IMR-90 (cell line): ENCODE measurements around the gene ZNF33B. TPM values are rescaled to one million over a fixed set of nuclear protein-coding genes. Genes with fewer than 3 reads are reported as not detected.

Experiments used
- ATAC-seq: fragments of 200-7000 bp; cut with Tn5 transposase; 2 replicates; pipeline ENCODE4 v1.9.1; 2020; ENCODE audit warnings: low read depth, mild to moderate bottlenecking, moderate library complexity
- BruUV-seq: library from RNA; stranded (reverse); fragments of 400-500 nt; replicated peaks from 2 replicates; lab custom pipeline; 2021; lab: Mats Ljungman, UMichigan
- CTCF ChIA-PET: fragments of 300-600 bp; formaldehyde crosslinking; extraction: SDS; loops from one replicate; lab custom pipeline; 2021; ENCODE audit warnings: antibody characterized with exemption; lab: Yijun Ruan, JAX
- POLR2A ChIA-PET: fragments of 300-600 bp; sonication (Branson Sonifier 250); formaldehyde crosslinking; loops from one replicate; lab custom pipeline; 2022; ENCODE audit warnings: antibody characterized with exemption; ENCODE audit not compliant: unreplicated experiment; lab: Charles Lee
- DNase-seq: peaks from one replicate; pipeline ENCODE4 v3.0.0; 2013
- H2AFZ ChIP-seq: replicated peaks from 2 replicates; pipeline ENCODE3; 2013; ENCODE audit warnings: low read length, mild to moderate bottlenecking; ENCODE audit not compliant: poor library complexity
- H2AK5ac ChIP-seq: 2 replicates; pipeline ENCODE4 v1.6.1; 2013; ENCODE audit warnings: low read depth, low read length, inconsistent platforms
- H2AK9ac ChIP-seq: replicated peaks from 2 replicates; pipeline ENCODE3; 2013; ENCODE audit warnings: mild to moderate bottlenecking, low read depth, low read length, moderate library complexity; ENCODE audit not compliant: poor library complexity
- H2BK120ac ChIP-seq: 2 replicates; pipeline ENCODE4 v1.6.1; 2013; ENCODE audit warnings: low read depth, low read length, inconsistent platforms
- H2BK15ac ChIP-seq: 3 replicates; pipeline ENCODE4 v1.6.1; 2013; ENCODE audit warnings: low read depth, low read length, inconsistent platforms
- H2BK20ac ChIP-seq: 2 replicates; pipeline ENCODE4 v1.6.1; 2013; ENCODE audit warnings: low read depth, mild to moderate bottlenecking, inconsistent platforms, low read length, moderate library complexity
- H2BK5ac ChIP-seq: 2 replicates; pipeline ENCODE4 v1.6.1; 2013; ENCODE audit warnings: mild to moderate bottlenecking, low read depth, low read length, inconsistent platforms; ENCODE audit not compliant: poor library complexity, severe bottlenecking
- H3K14ac ChIP-seq: replicated peaks from 2 replicates; pipeline ENCODE4 v1.6.1; 2013; ENCODE audit warnings: low read depth, low read length, inconsistent platforms
- H3K18ac ChIP-seq: 2 replicates; pipeline ENCODE4 v1.6.1; 2013; ENCODE audit warnings: low read depth, low read length, control low read depth
- H3K23ac ChIP-seq: 2 replicates; pipeline ENCODE4 v1.6.1; 2013; ENCODE audit warnings: low read depth, low read length, inconsistent platforms
- H3K27ac ChIP-seq: 2 replicates; pipeline ENCODE4 v1.5.1; 2013; ENCODE audit warnings: mild to moderate bottlenecking, control low read depth, low read length; ENCODE audit not compliant: insufficient read depth
- H3K27me3 ChIP-seq: 2 replicates; pipeline ENCODE4 v1.6.1; 2013; ENCODE audit warnings: low read length; ENCODE audit not compliant: control insufficient read depth, insufficient read depth
- H3K36me3 ChIP-seq: 2 replicates; pipeline ENCODE4 v1.6.1; 2013; ENCODE audit warnings: low read length, mixed read lengths; ENCODE audit not compliant: control insufficient read depth, insufficient read depth
- H3K4ac ChIP-seq: 2 replicates; pipeline ENCODE4 v1.6.1; 2013; ENCODE audit warnings: low read depth, low read length, inconsistent platforms
- H3K4me1 ChIP-seq: 2 replicates; pipeline ENCODE4 v1.6.1; 2013; ENCODE audit warnings: low read length, mixed read lengths; ENCODE audit not compliant: control insufficient read depth, insufficient read depth
- H3K4me2 ChIP-seq: 2 replicates; pipeline ENCODE4 v1.6.1; 2013; ENCODE audit warnings: low read depth, mild to moderate bottlenecking, control low read depth, low read length, moderate library complexity
- H3K4me3 ChIP-seq: 2 replicates; pipeline ENCODE4 v1.5.1; 2013; ENCODE audit warnings: low read depth, mild to moderate bottlenecking, control low read depth, low read length, moderate library complexity; ENCODE audit not compliant: insufficient read depth
- H3K56ac ChIP-seq: 2 replicates; pipeline ENCODE4 v1.6.1; 2013; ENCODE audit warnings: low read length, inconsistent platforms; ENCODE audit not compliant: insufficient read depth; ENCODE audit errors: extremely low read depth
- H3K79me1 ChIP-seq, 2 experiments: 2 replicates each; pipeline ENCODE4 v1.6.1; 2013; ENCODE audit warnings: low read length in 2 of 2, inconsistent platforms in 1 of 2, low read depth in 1 of 2
- H3K9ac ChIP-seq: 2 replicates; pipeline ENCODE4 v1.6.1; 2013; ENCODE audit warnings: low read depth, low read length, control low read depth
- H3K9me1 ChIP-seq: 2 replicates; pipeline ENCODE4 v1.6.1; 2013; ENCODE audit warnings: low read length, inconsistent platforms; ENCODE audit not compliant: insufficient read depth
- H3K9me3 ChIP-seq: 2 replicates; pipeline ENCODE4 v1.6.1; 2013; ENCODE audit warnings: low read length; ENCODE audit not compliant: control insufficient read depth, insufficient read depth
- H4K20me1 ChIP-seq: 2 replicates; pipeline ENCODE4 v1.6.1; 2013; ENCODE audit warnings: low read length, inconsistent platforms; ENCODE audit not compliant: insufficient read depth
- H4K5ac ChIP-seq: 2 replicates; pipeline ENCODE4 v1.6.1; 2013; ENCODE audit warnings: mild to moderate bottlenecking, low read depth, low read length, control low read depth
- H4K8ac ChIP-seq, 2 experiments: 2 replicates each; pipeline ENCODE4 v1.6.1; 2013; ENCODE audit warnings: low read depth in 2 of 2, low read length in 2 of 2, control low read depth in 1 of 2, inconsistent platforms in 1 of 2
- H4K91ac ChIP-seq: 2 replicates; pipeline ENCODE4 v1.6.1; 2013; ENCODE audit warnings: low read depth, low read length, inconsistent platforms; ENCODE audit not compliant: insufficient read depth
- BHLHE40 ChIP-seq: fragments of 150-350 bp; IDR thresholded peaks from 2 replicates; pipeline ENCODE4 v1.6.1; 2016; ENCODE audit warnings: mild to moderate bottlenecking, low read depth, low read length
- CEBPB ChIP-seq: IDR thresholded peaks from 2 replicates; pipeline ENCODE4 v1.6.1; 2012; ENCODE audit warnings: low read depth, low read length, improper control_type of control experiment
- CTCF ChIP-seq: conservative IDR thresholded peaks from 2 replicates; pipeline ENCODE4 v1.5.1; 2012; ENCODE audit warnings: mild to moderate bottlenecking, low read depth, low read length, improper control_type of control experiment
- ELK1 ChIP-seq: fragments of 150-350 bp; IDR thresholded peaks from 2 replicates; pipeline ENCODE4 v1.6.1; 2016; ENCODE audit warnings: low read depth, mild to moderate bottlenecking, low read length, moderate library complexity, borderline replicate concordance
- POLR2A ChIP-seq: IDR thresholded peaks from 2 replicates; pipeline ENCODE4 v1.6.1; 2012; ENCODE audit warnings: mild to moderate bottlenecking, low read depth, low read length
- WGBS, 2 experiments: methylation state at CpG; one replicate each; pipeline versions ENCODE4 v1.1.5 to v1.1.7; 2013; ENCODE audit warnings: missing lambda C conversion rate in 2 of 2; ENCODE audit not compliant: insufficient read length in 1 of 2; ENCODE audit errors: extremely low coverage in 2 of 2; 5-methylcytosine and 5-hydroxymethylcytosine counted together
- dilution Hi-C: fragments of 300-500 bp; cut with HindIII; formaldehyde crosslinking; loops from one replicate; pipeline ENCODE4 v1.14.3; 2018; ENCODE audit warnings: low sequenced_read_pairs; ENCODE audit not compliant: unreplicated experiment
- in situ Hi-C: fragments of 300-500 bp; cut with MboI; formaldehyde crosslinking; loops from 3 replicates; pipeline ENCODE4 v1.14.3; 2019; ENCODE audit warnings: low sequenced_read_pairs, inconsistent platforms, mixed read lengths
- intact Hi-C: fragments of 100-400 bp; cut with micrococcal nuclease; formaldehyde crosslinking; loops from 2 replicates; pipeline ENCODE4 v1.10.0; 2022
- polyA plus RNA-seq, 3 experiments: library from polyadenylated mRNA; depleted of rRNA; stranded (reverse); fragments of >200 nt; gene quantifications; 2 replicates each; pipeline ENCODE4 v1.2.3, GENCODE V29; 2012; ENCODE audit warnings: low replicate concordance in 1 of 3
- total RNA-seq: library from RNA; depleted of rRNA; stranded (reverse); fragments of >200 nt; gene quantifications from 2 replicates; pipeline ENCODE4 v1.2.3, GENCODE V29; 2012
- TF ChIP-seq, protein P1 (sequence below): fragments of 150-350 bp; IDR thresholded peaks from 2 replicates; pipeline ENCODE4 v1.6.1; 2017; ENCODE audit warnings: mild to moderate bottlenecking, antibody characterized with exemption, low read length, low read depth

ZNF33B gene
- total and polyA plus RNA-seq, 2 of the 4 experiments (the other 2 are of a cell fraction), result 2.1 to 4.5 TPM

DNA sequence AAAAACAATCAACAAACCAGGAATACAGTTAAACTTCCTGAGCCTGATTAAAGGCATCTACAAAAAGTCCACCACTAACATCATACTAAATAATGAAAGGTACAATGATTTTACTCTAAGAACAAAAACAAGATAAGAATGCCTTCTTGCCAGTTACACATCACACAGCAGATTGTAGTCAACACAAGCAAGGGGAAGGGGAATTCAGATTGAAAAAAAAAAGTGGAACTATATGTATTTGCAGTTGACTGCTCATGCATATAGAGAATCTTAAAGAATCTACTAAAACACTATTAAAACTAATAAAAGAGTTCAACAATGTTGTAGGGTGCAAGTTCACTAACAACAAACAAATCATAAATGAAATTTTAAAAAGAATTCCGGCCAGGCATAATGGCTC is 28.5 kb downstream of the ZNF33B start:
- no peaks in the 10 kb centered on the region for H3K9me1 ChIP-seq
- no peak for TF ChIP-seq BHLHE40
- no peak for TF ChIP-seq CEBPB
- TF ChIP-seq ELK1, result no peak
- TF ChIP-seq POLR2A, result no peak
- TF ChIP-seq, protein P1, sequence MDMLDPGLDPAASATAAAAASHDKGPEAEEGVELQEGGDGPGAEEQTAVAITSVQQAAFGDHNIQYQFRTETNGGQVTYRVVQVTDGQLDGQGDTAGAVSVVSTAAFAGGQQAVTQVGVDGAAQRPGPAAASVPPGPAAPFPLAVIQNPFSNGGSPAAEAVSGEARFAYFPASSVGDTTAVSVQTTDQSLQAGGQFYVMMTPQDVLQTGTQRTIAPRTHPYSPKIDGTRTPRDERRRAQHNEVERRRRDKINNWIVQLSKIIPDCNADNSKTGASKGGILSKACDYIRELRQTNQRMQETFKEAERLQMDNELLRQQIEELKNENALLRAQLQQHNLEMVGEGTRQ, result no peak
- no peak for TF ChIP-seq CTCF
- no peak overlapping the region for H3K4me2 ChIP-seq
- H2BK20ac ChIP-seq, result no peak overlapping the region
- in situ Hi-C loops, result no loop called here
- CTCF ChIA-PET, result no interaction called here
- WGBS, 2 experiments, result no CpG with 5 or more reads among the region's 1 CpG
- no peak overlapping the region for H4K5ac ChIP-seq
- H4K20me1 ChIP-seq, result no peaks in the 10 kb centered on the region
- H3K27ac ChIP-seq, result no peak overlapping the region
- no peak overlapping the region for H3K56ac ChIP-seq
- H2BK120ac ChIP-seq, result no peak overlapping the region
- BruUV-seq, result no TSS peak
- ATAC-seq (no peak), DNase-seq (no peak)
- H4K91ac ChIP-seq, result no peak overlapping the region
- no peak overlapping the region for H3K4ac ChIP-seq
- H3K14ac ChIP-seq, result no peak overlapping the region
- H3K36me3 ChIP-seq, result 0 out of 2 replicates have a peak, but pooled peaks cover 3% of the 10 kb centered on the region
- no peaks in the 10 kb centered on the region for H3K27me3 ChIP-seq
- H2AFZ ChIP-seq, result no peak overlapping the region
- H3K4me1 ChIP-seq, result no peaks in the 10 kb centered on the region
- H3K79me1 ChIP-seq, result no peaks in the 10 kb centered on the region
- no peak overlapping the region for H3K23ac ChIP-seq
- H2AK5ac ChIP-seq, result no peak overlapping the region
- H4K8ac ChIP-seq, result no peak overlapping the region
- dilution Hi-C loops, result no loop called here
- H3K18ac ChIP-seq, result no peak overlapping the region
- H2AK9ac ChIP-seq, result no peak overlapping the region
- intact Hi-C loops, result no loop called here
- H3K9me3 ChIP-seq, result no peaks in the 10 kb centered on the region
- H2BK5ac ChIP-seq, result no peak overlapping the region
- no peak overlapping the region for H3K4me3 ChIP-seq
- POLR2A ChIA-PET, result no interaction called here
- H2BK15ac ChIP-seq, result no peak overlapping the region
- H3K9ac ChIP-seq, result no peak overlapping the region
